ENCODE measurements around the gene SUGCT. TPM values are rescaled to one million over a fixed set of nuclear protein-coding genes. Genes with fewer than 3 reads are reported as not detected.

The SUGCT gene
- total and polyA plus RNA-seq, 12 donors, result 8.4 to 96.4 (median 25.5) TPM

GRCh38 chr7:40341836-40342235 lies 207.0 kb downstream of the SUGCT start:
- no peak for DNase-seq
- Histone ChIP-seq H3K4me3 (no peak overlapping the region), H3K36me3 (replicated peaks in 1 of 2) (no peaks in the 10 kb centered on the region), H3K27ac (no peak overlapping the region), H3K4me1 (replicated peaks in 1 of 2) (no peaks in the 10 kb centered on the region), H3K9me3 (replicated peaks in 1 of 3) (no peaks in the 10 kb centered on the region), H3K27me3 (no peaks in the 10 kb centered on the region)
- intact Hi-C loops (cut with DNase I), result no loop called here
- TF ChIP-seq CTCF (IDR thresholded peaks at IDR 0.05), result no peak
- TF ChIP-seq POLR2A (IDR thresholded peaks at IDR 0.05), result no peak

DNA sequence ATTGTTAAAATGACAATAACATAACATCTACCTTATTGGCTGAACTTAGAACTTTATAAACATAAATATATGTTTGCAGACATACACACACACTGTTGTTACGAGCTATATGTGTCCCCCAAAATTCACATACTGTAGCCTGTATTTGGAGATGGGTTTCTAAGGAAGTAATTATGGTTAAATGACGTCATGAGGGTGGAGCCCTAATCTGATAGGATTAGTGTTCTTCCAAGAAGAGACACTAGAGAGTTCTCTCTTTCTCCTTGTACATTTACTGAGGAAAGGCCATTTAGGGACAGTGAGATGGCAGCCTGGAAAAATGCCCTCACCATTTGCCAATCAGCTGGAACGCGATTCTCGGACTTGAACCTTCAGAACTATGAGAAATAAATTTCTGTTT lies 211.7 kb downstream of the SUGCT start:
- TF ChIP-seq POLR2A (IDR thresholded peaks at IDR 0.05), result no peak
- H3K27me3 ChIP-seq, result no peaks in the 10 kb centered on the region
- no peak for DNase-seq
- H3K4me1 ChIP-seq (replicated peaks in 1 of 2), result no peaks in the 10 kb centered on the region
- H3K4me3 ChIP-seq, result no peak overlapping the region
- no peaks in the 10 kb centered on the region for H3K36me3 ChIP-seq (replicated peaks in 1 of 2)
- 88 to 92% (median 91%) methylated on average over 5 of the region's 5 CpGs for WGBS, 4 donors
- H3K27ac ChIP-seq, result no peak overlapping the region
- intact Hi-C loops (cut with DNase I), result no loop called here
- no peaks in the 10 kb centered on the region for H3K9me3 ChIP-seq (replicated peaks in 1 of 3)

DNA sequence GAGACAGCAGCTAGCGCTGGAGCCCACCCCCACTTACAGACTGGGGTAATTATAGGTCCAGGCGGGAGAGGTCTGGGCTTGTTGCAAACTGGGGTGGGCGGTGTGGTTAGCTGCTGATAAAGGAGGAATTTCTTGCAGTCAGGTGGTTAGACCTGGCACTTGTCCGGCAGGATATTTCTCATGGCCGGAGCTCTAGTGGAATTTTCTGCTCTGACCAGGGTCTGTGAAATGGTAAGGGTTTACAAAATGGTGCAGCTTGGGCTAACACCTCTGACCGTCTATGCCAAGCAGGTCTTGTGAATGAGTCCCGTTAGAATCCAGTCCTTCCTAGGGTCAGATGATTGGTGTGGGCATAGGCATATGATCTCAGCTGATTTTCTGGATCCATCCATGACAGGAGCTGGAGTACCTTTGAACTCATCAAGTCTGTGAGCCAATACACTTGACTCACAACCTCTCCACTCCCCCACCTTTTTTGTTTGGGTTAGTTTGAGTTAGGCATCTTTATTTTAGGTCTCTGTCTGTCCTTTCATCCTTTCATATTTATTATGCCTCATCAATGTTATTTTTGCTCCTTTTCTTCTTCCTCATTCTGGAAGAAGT lies 213.4 kb downstream of the SUGCT start:
- H3K9me3 ChIP-seq (replicated peaks in 1 of 3), result no peaks in the 10 kb centered on the region
- H3K36me3 ChIP-seq (replicated peaks in 1 of 2), result no peaks in the 10 kb centered on the region
- no peak for TF ChIP-seq POLR2A (IDR thresholded peaks at IDR 0.05)
- no peak for TF ChIP-seq CTCF (IDR thresholded peaks at IDR 0.05)
- no peak overlapping the region for H3K27ac ChIP-seq
- intact Hi-C loops (cut with DNase I), result no loop called here
- no peaks in the 10 kb centered on the region for H3K4me1 ChIP-seq (replicated peaks in 1 of 2)
- no peak for DNase-seq
- H3K4me3 ChIP-seq, result no peak overlapping the region
- no peaks in the 10 kb centered on the region for H3K27me3 ChIP-seq
- WGBS, 4 donors, result 87 to 95% (median 92%) methylated on average over 5 to 7 of the region's 7 CpGs

DNA sequence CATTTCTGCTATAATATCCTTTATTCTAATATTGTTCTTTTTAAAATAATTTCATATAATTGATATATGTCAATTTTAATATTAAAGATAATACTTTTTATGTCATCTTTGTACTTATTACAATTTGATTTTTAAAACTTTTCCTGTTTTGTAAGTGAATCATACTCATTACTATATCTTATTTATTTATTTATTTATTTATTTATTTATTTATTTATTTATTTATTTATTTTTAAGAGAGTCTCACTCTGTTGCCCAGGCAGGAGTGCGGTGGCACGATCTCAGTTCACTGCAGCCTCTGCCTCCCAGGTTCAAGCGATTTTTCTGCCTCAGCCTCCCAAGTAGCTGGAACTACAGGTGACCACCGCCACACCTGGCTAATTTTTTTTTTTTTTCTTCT lies 215.3 kb downstream of the SUGCT start:
- Histone ChIP-seq H3K9me3 (replicated peaks in 1 of 3) (no peaks in the 10 kb centered on the region), H3K4me1 (replicated peaks in 1 of 2) (no peaks in the 10 kb centered on the region), H3K36me3 (replicated peaks in 1 of 2) (no peaks in the 10 kb centered on the region), H3K27me3 (no peaks in the 10 kb centered on the region), H3K4me3 (no peak overlapping the region), H3K27ac (no peak overlapping the region)
- TF ChIP-seq CTCF (IDR thresholded peaks at IDR 0.05) (no peak), POLR2A (IDR thresholded peaks at IDR 0.05) (no peak)
- no peak for DNase-seq
- 89 to 100% (median 97%) methylated on average over 4 of the region's 4 CpGs for WGBS, 4 donors
- intact Hi-C loops (cut with DNase I), result no loop called here

DNA sequence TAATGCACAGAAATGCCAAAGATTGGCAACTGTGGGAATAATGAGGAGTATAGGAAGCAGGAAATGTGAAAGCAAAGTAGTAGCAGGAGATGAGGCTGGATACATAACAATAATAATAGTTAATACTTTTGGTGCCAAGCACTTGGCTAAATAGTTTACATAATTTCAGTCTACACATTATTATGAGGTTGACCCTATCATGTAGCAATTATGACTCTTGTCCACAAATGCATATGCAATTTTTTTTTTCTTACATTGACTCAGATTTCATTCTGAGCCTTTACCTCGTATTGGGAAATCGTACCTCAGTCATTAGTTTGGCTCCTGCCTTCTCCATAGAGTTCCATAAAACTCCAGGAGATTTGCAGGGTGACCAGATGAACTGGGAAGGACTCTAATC lies 219.9 kb downstream of the SUGCT start:
- H3K27ac ChIP-seq, result no peak overlapping the region
- WGBS, 4 donors, result 87 to 93% (median 91%) methylated on average over 2 of the region's 2 CpGs
- no peaks in the 10 kb centered on the region for H3K36me3 ChIP-seq (replicated peaks in 1 of 2)
- H3K27me3 ChIP-seq, result no peaks in the 10 kb centered on the region
- no peak overlapping the region for H3K4me3 ChIP-seq
- H3K9me3 ChIP-seq (replicated peaks in 1 of 3), result no peaks in the 10 kb centered on the region
- no peak for TF ChIP-seq CTCF (IDR thresholded peaks at IDR 0.05)
- no peak for TF ChIP-seq POLR2A (IDR thresholded peaks at IDR 0.05)
- intact Hi-C loops (cut with DNase I), result no loop called here
- H3K4me1 ChIP-seq (replicated peaks in 1 of 2), result peaks cover 0 to 5% of the 10 kb centered on the region in 2 donors
- no peak for DNase-seq
